VCaP (cell line): ENCODE data around the gene FMNL2.
A peak's percentile ranks its signal among the peaks of the same experiment; 100 is the strongest.

Experiments
- H3K27ac ChIP-seq: fragments of 450-650 bp; 2 replicates; pipeline ENCODE4 v1.5.1; 2017
- CTCF ChIP-seq: fragments of 450-650 bp; conservative IDR thresholded peaks from 2 replicates; pipeline ENCODE4 v1.5.1; 2017; ENCODE audit warnings: mild to moderate bottlenecking, moderate library complexity

FMNL2 gene

GRCh38 chr2:152617456-152618192, 282.6 kb downstream of the FMNL2 start:
- H3K27ac ChIP-seq = peak overlapping the region; percentile 35
- no peak for TF ChIP-seq CTCF

GRCh38 chr2:152618193-152618564, 283.2 kb downstream of the FMNL2 start:
- H3K27ac ChIP-seq = peak overlapping the region; percentile 35; the same call in 1 of the 2 replicates
- no peak for TF ChIP-seq CTCF

DNA sequence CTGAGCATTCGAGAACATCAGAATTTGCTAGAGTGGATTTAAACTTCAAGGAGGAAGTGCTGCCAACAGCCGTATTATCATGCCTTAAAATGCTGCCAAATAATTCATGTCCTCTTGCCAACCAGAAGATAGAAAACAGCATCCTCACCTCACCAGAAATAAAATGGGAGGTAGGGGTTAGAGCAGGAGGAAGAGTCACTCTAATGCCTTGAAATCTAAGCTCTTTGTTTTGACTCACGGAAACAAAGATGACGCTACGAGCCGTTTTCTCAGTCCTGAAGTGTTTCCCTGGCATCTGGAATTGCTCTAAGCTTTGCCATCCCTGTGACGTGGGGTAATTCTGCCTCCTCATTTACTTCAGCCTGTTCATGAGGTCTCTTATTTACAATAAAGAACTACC, 285.2 kb downstream of the FMNL2 start:
- TF ChIP-seq CTCF = no peak

DNA sequence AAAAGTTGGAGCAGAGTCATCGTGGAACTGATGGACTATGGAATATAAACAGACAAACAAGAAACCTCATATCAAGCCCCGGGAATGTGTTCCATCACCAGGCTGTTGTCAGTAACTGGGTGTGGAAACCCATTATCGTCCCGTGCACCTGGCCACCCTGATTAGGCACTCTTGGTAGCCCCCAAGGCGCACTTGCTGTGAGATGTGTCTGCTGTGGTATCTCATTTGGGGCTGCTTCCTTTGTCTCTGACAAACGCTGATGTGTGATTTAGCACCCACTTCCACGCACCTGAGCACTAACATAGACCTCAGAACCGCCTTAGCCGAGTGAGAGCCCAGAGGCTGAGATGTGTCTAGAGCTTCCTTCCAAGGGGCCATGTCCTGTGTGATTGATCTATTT, 286.0 kb downstream of the FMNL2 start:
- no peak for TF ChIP-seq CTCF
- H3K27ac ChIP-seq = no peak overlapping the region

More for the DNA sequence above, 285.2 kb downstream of the FMNL2 start:
- no peak overlapping the region for H3K27ac ChIP-seq

DNA sequence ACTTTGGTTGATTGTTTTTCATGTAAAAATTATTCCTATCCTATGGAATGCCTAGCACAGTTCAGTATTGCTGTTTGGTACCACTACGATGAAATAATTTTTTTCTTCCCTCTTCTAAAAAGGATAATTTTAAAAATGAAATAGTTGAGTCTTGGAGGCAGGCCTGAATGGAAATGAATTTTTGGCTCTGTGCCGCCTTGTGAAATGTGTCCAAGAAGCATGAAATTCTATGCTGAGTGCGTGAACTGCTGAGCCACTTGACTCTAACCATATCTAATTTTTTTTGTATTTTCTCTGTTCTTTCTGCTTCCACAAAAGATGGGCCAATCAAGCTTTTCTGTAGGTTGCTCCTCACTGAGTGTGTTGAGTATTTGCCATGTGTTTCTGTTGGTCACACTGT, 287.2 kb downstream of the FMNL2 start:
- no peak for TF ChIP-seq CTCF
- H3K27ac ChIP-seq = no peak overlapping the region

- no peak overlapping the region for H3K27ac ChIP-seq
- no peak for TF ChIP-seq CTCF
These were observed 288.2 kb downstream of the FMNL2 start for GRCh38 chr2:152623076-152623740.

- TF ChIP-seq CTCF = no peak
- H3K27ac ChIP-seq = no peak overlapping the region
These were observed 288.8 kb downstream of the FMNL2 start for GRCh38 chr2:152623775-152624174.
